Amygdala (tissue), 56 donors: ENCODE results near the gene CORO6.

Experiments used
- DNase-seq, 56 donors: peaks; one replicate each; lab custom pipeline; 2025; lab: John Stamatoyannopoulos, UW

Gene CORO6

GRCh38 chr17:29592850-29593551, 29.7 kb downstream of the CORO6 start, which contains the start of gene ANKRD13B:
ANKRD13B (plus strand) TSS chr17:29593132; CDS start chr17:29593622, 490 bp downstream.
- DNase-seq = peak in 46 of 56 donors; percentile 28 to 83 (median 60)

- peak in 55 of 56 donors; percentile 39 to 94 (median 84) for DNase-seq
Measured at GRCh38 chr17:29591737-29592608, 30.7 kb downstream of the CORO6 start.

GRCh38 chr17:29591146-29591736, 31.5 kb downstream of the CORO6 start:
- DNase-seq = peak in 19 of 56 donors; percentile 28 to 70 (median 57)

- DNase-seq = peak in 15 of 56 donors; percentile 28 to 70 (median 57)
Measured at GRCh38 chr17:29590411-29591145, 32.1 kb downstream of the CORO6 start.

- DNase-seq = peak in 49 of 56 donors; percentile 28 to 90 (median 72)
Measured at GRCh38 chr17:29589524-29590410, 32.9 kb downstream of the CORO6 start, which contains the start of gene GIT1. GIT1 (minus strand) TSS chr17:29589648; CDS start chr17:29589378, 270 bp downstream.

GRCh38 chr17:29588562-29589411, 33.9 kb downstream of the CORO6 start:
- DNase-seq = peak in 16 of 56 donors; percentile 22 to 55 (median 38)

- no peak for DNase-seq
Measured at GRCh38 chr17:29588017-29588561, 34.6 kb downstream of the CORO6 start.

GRCh38 chr17:29587591-29587990, 35.1 kb downstream of the CORO6 start:
- no peak for DNase-seq

- DNase-seq = no peak
Measured at GRCh38 chr17:29586676-29587469, 35.8 kb downstream of the CORO6 start.

GRCh38 chr17:29585080-29585751, 37.5 kb downstream of the CORO6 start:
- no peak for DNase-seq

- DNase-seq = peak in 49 of 56 donors; percentile 33 to 89 (median 71)
Measured at GRCh38 chr17:29584452-29585079, 38.1 kb downstream of the CORO6 start.

GRCh38 chr17:29583324-29584248, 39.1 kb downstream of the CORO6 start:
- no peak for DNase-seq

GRCh38 chr17:29582772-29583171, 39.9 kb downstream of the CORO6 start:
- DNase-seq = peak in 48 of 56 donors; percentile 32 to 90 (median 70)

- no peak for DNase-seq
Measured at GRCh38 chr17:29582254-29582765, 40.4 kb downstream of the CORO6 start.
